GM12878 (cell line): Measurements from ENCODE around the gene TBC1D8. TPM values are rescaled to one million over a fixed set of nuclear protein-coding genes. Genes with fewer than 3 reads are reported as not detected.

Experiments used
- ATAC-seq: fragments of 200-7000 bp; cut with Tn5 transposase; 3 replicates; pipeline ENCODE4 v1.9.1; 2020; ENCODE audit warnings: mild to moderate bottlenecking, moderate library complexity
- BruUV-seq: library from RNA; stranded (reverse); fragments of 400-500 nt; replicated peaks from 2 replicates; lab custom pipeline; 2021; lab: Mats Ljungman, UMichigan
- CTCF ChIA-PET: fragments of 300-600 bp; sonication (Branson Sonifier 250); formaldehyde crosslinking; extraction: SDS; loops from one replicate; lab custom pipeline; 2021; ENCODE audit warnings: inconsistent platforms; lab: Yijun Ruan, JAX
- POLR2A ChIA-PET: fragments of 350-600 bp; formaldehyde crosslinking; extraction: SDS; loops from one replicate; lab custom pipeline; 2021; ENCODE audit warnings: inconsistent platforms; lab: Charles Lee
- RAD21 ChIA-PET: fragments of 300-600 bp; sonication (Branson Sonifier 250); formaldehyde crosslinking; loops from one replicate; lab custom pipeline; 2023; ENCODE audit warnings: antibody characterized with exemption; ENCODE audit not compliant: unreplicated experiment; lab: Charles Lee
- SMC1A ChIA-PET: fragments of 300-600 bp; sonication (Branson Sonifier 250); formaldehyde crosslinking; loops from one replicate; lab custom pipeline; 2023; ENCODE audit not compliant: unreplicated experiment, uncharacterized antibody; lab: Charles Lee
- DNase-seq: peaks from one replicate; pipeline ENCODE4 v3.0.0-alpha.2; 2011; ENCODE audit warnings: low read depth, low spot score
- FAIRE-seq: peaks from 3 replicates; lab custom pipeline; 2011; peaks lifted over from hg19 to GRCh38; lab: Jason Lieb, UNC
- H2AFZ ChIP-seq: 2 replicates; pipeline ENCODE4 v1.6.0; 2011; ENCODE audit warnings: low read depth, low read length, control low read depth; ENCODE audit not compliant: control insufficient read depth
- H3K27ac ChIP-seq: 2 replicates; pipeline ENCODE4 v1.5.1; 2011; ENCODE audit warnings: control low read depth; ENCODE audit not compliant: control insufficient read depth, insufficient read depth
- H3K27me3 ChIP-seq, 2 experiments: replicated peaks in 1 of 2; 2 replicates each; pipeline versions ENCODE4 v1.6.0 to v1.6.1; 2011; ENCODE audit warnings: low read length in 1 of 2; ENCODE audit not compliant: control insufficient read depth in 2 of 2, insufficient read depth in 2 of 2
- H3K36me3 ChIP-seq, 2 experiments: 2 replicates each; pipeline ENCODE4 v1.5.1; 2011; ENCODE audit warnings: low read length in 1 of 2; ENCODE audit not compliant: control insufficient read depth in 2 of 2, insufficient read depth in 2 of 2
- H3K4me1 ChIP-seq: 2 replicates; pipeline ENCODE4 v1.6.1; 2011; ENCODE audit warnings: mild to moderate bottlenecking, low read length, moderate library complexity, mixed read lengths; ENCODE audit not compliant: control insufficient read depth, insufficient read depth
- H3K4me2 ChIP-seq: 2 replicates; pipeline ENCODE4 v1.6.0; 2011; ENCODE audit warnings: control low read depth; ENCODE audit not compliant: control insufficient read depth, insufficient read depth
- H3K4me3 ChIP-seq: fragments of 200-600 bp; sonication (generic); 2 replicates; pipeline ENCODE4 v1.5.1; 2016
- H3K79me2 ChIP-seq: 2 replicates; pipeline ENCODE4 v1.6.0; 2011; ENCODE audit warnings: low read length; ENCODE audit not compliant: control insufficient read depth, insufficient read depth
- H3K9ac ChIP-seq: 2 replicates; pipeline ENCODE4 v1.8.0; 2011; ENCODE audit warnings: low read length, control low read depth, mixed read lengths; ENCODE audit not compliant: control insufficient read depth, insufficient read depth
- H3K9me3 ChIP-seq: replicated peaks from 3 replicates; pipeline ENCODE4 v1.5.1; 2011; ENCODE audit warnings: mild to moderate bottlenecking, low read length; ENCODE audit not compliant: control insufficient read depth, insufficient read depth
- H4K20me1 ChIP-seq: 2 replicates; pipeline ENCODE4 v1.6.0; 2011; ENCODE audit not compliant: control insufficient read depth, insufficient read depth
- BRCA1 ChIP-seq: IDR thresholded peaks from 2 replicates; pipeline ENCODE4 v1.6.1; 2011; ENCODE audit warnings: low read depth, low read length, improper control_type of control experiment
- EED ChIP-seq: sonication (generic); IDR thresholded peaks from 2 replicates; pipeline ENCODE4 v1.6.1; 2016; ENCODE audit warnings: antibody characterized with exemption, low read depth
- EP300 ChIP-seq, 2 experiments: fragments of 150-350 bp in 1 of 2; IDR thresholded peaks; 2 replicates each; pipeline ENCODE4 v1.6.1; 2011 to 2012; ENCODE audit warnings: low read depth in 2 of 2, low read length in 2 of 2, borderline replicate concordance in 1 of 2, improper control_type of control experiment in 1 of 2, inconsistent platforms in 1 of 2; ENCODE audit not compliant: control insufficient read depth in 1 of 2
- HDAC6 ChIP-seq: fragments of 200-600 bp; sonication (generic); IDR thresholded peaks from one replicate; pipeline ENCODE4 v1.8.0; 2017; ENCODE audit warnings: antibody characterized with exemption; ENCODE audit not compliant: unreplicated experiment
- IRF4 ChIP-seq: IDR thresholded peaks from 2 replicates; pipeline ENCODE4 v1.6.1; 2011; ENCODE audit warnings: low read depth, low read length
- IRF5 ChIP-seq: fragments of 450-650 bp; IDR thresholded peaks from 2 replicates; pipeline ENCODE4 v1.6.1; 2017; ENCODE audit warnings: borderline replicate concordance
- PKNOX1 ChIP-seq: fragments of 450-650 bp; IDR thresholded peaks from 2 replicates; pipeline ENCODE4 v1.6.1; 2016; ENCODE audit warnings: mild to moderate bottlenecking
- RAD21 ChIP-seq: IDR thresholded peaks from 2 replicates; pipeline ENCODE4 v1.6.1; 2011; ENCODE audit warnings: mild to moderate bottlenecking, low read depth, low read length, moderate library complexity; ENCODE audit not compliant: insufficient read depth
- RELA ChIP-seq: fragments of 450-650 bp; IDR thresholded peaks from 2 replicates; pipeline ENCODE4 v1.8.0; 2014; ENCODE audit warnings: borderline replicate concordance; ENCODE audit not compliant: partially characterized antibody
- SRF ChIP-seq, 2 experiments: IDR thresholded peaks; 2 replicates each; pipeline ENCODE4 v1.6.1; 2011; ENCODE audit warnings: low read depth in 2 of 2, low read length in 2 of 2, mild to moderate bottlenecking in 1 of 2, moderate library complexity in 1 of 2
- ZBED1 ChIP-seq: IDR thresholded peaks from 2 replicates; pipeline ENCODE4 v1.6.1; 2016; ENCODE audit warnings: borderline replicate concordance
- WGBS: methylation state at CpG from one replicate; pipeline ENCODE4 v1.1.6; 2016; ENCODE audit warnings: low lambda C conversion rate; ENCODE audit not compliant: insufficient replicate concordance, insufficient coverage; ENCODE audit errors: missing lambda C conversion rate; 5-methylcytosine and 5-hydroxymethylcytosine counted together
- in situ Hi-C: fragments of 300-500 bp; cut with MboI; formaldehyde crosslinking; loops from 9 replicates; pipeline ENCODE4 v1.14.3; 2018; ENCODE audit warnings: mixed read lengths
- intact Hi-C: fragments of 100-400 bp; cut with micrococcal nuclease; formaldehyde crosslinking; loops from one replicate; pipeline ENCODE4 v1.14.2; 2022; ENCODE audit not compliant: unreplicated experiment
- polyA plus RNA-seq, 11 experiments: library from polyadenylated mRNA; depleted of rRNA in 4 of 11; unstranded in 6 of 11; stranded (reverse) in 5 of 11; fragments of >200 nt; fragmentation: Nextera tagmentation in 4 of 11; fragmentation: Illumina TruSeq in 1 of 11; extraction: Ambion mirVana in 4 of 11; extraction: Trizol in 1 of 11; gene quantifications; 1 replicate in 1 of 11; 2 replicates in 10 of 11; pipeline versions ENCODE4 v1.2.1 to v1.2.3, GENCODE V29; 2011 to 2016; ENCODE audit warnings: inconsistent platforms in 2 of 11, missing spikeins in 2 of 11, low read depth in 1 of 11
- total RNA-seq, 4 experiments: library from RNA; depleted of rRNA in 3 of 4; stranded (reverse); fragments of >200 nt in 3 of 4; fragmentation: Illumina TruSeq in 1 of 4; extraction: Trizol in 1 of 4; gene quantifications; 2 replicates each; pipeline versions ENCODE4 v1.2.1 to v1.2.3, GENCODE V29; 2013 to 2021

The TBC1D8 gene
- total and polyA plus RNA-seq, 10 of the 15 experiments (the other 5 are each of a cell fraction or from before 2014, with no cell fraction given), result 0.80 to 4.9 (median 4.4) TPM

- no TSS peak for BruUV-seq
- POLR2A ChIA-PET, result no interaction called here
These were observed 25.6 kb upstream of the TBC1D8 start for GRCh38 chr2:101176803-101177202.

GRCh38 chr2:101175991-101176390, 24.8 kb upstream of the TBC1D8 start:
- Histone ChIP-seq H3K4me2 (no peak overlapping the region), H3K79me2 (no peaks in the 10 kb centered on the region), H3K27me3 (no peaks in the 10 kb centered on the region), H3K36me3 (no peaks in the 10 kb centered on the region), H2AFZ (no peak overlapping the region), H3K4me1 (no peaks in the 10 kb centered on the region), H3K9me3 (peaks cover 6% of the 10 kb centered on the region), H3K4me3 (no peak overlapping the region), H4K20me1 (no peaks in the 10 kb centered on the region), H3K9ac (no peak overlapping the region), H3K27ac (no peak overlapping the region)
- ATAC-seq (no peak), DNase-seq (no peak), FAIRE-seq (no peak)
- 36% methylated on average over 3 of the region's 3 CpGs for WGBS
- RAD21 ChIA-PET, result no interaction called here
- SMC1A ChIA-PET, result no interaction called here
- in situ Hi-C loops, result no loop called here
- CTCF ChIA-PET, result no interaction called here
- intact Hi-C loops, result no loop called here
- TF ChIP-seq IRF4 (no peak), ZBED1 (no peak), BRCA1 (no peak), RAD21 (no peak), HDAC6 (no peak), PKNOX1 (no peak), SRF (IDR thresholded peaks at IDR 0.05; ENCODE audit: low read depth in 2 of 2, low read length in 2 of 2) (no peak)
- BruUV-seq, result no TSS peak
- POLR2A ChIA-PET, result no interaction called here

More at GRCh38 chr2:101176803-101177202, 25.6 kb upstream of the TBC1D8 start:
- no peaks in the 10 kb centered on the region for H3K36me3 ChIP-seq
- no peaks in the 10 kb centered on the region for H3K27me3 ChIP-seq
- FAIRE-seq, result no peak
- 18% methylated on average over 4 of the region's 4 CpGs for WGBS
- H3K9ac ChIP-seq, result no peak overlapping the region
- H2AFZ ChIP-seq, result no peak overlapping the region
- H3K9me3 ChIP-seq, result peaks cover 6% of the 10 kb centered on the region
- no peaks in the 10 kb centered on the region for H3K4me1 ChIP-seq
- H3K27ac ChIP-seq, result no peak overlapping the region
- H3K79me2 ChIP-seq, result no peaks in the 10 kb centered on the region
- no peak for DNase-seq
- H4K20me1 ChIP-seq, result no peaks in the 10 kb centered on the region
- RAD21 ChIA-PET, result no interaction called here
- ATAC-seq, result no peak
- no peak overlapping the region for H3K4me2 ChIP-seq
- SMC1A ChIA-PET, result no interaction called here
- intact Hi-C loops (no loop called here), in situ Hi-C loops (no loop called here)
- H3K4me3 ChIP-seq, result no peak overlapping the region
- TF ChIP-seq EP300 (IDR thresholded peaks at IDR 0.05; ENCODE audit: borderline replicate concordance in 1 of 2, control insufficient read depth in 1 of 2, low read depth in 2 of 2, low read length in 2 of 2), result no peak
- no peak for TF ChIP-seq IRF5
- no peak for TF ChIP-seq EED
- no peak for TF ChIP-seq BRCA1
- TF ChIP-seq RELA, result no peak
- CTCF ChIA-PET, result no interaction called here
